AG09309 (cell line): Measurements from ENCODE around the gene ZNF737.
A peak's percentile ranks its signal among the peaks of the same experiment; 100 is the strongest.
"Not testable (repeated sequence)": the region's sequence is repeated elsewhere in the genome, so short reads cannot be mapped to it uniquely, and the experiment has no call there.

Source experiments
- DNase-seq: peaks from one replicate; pipeline ENCODE4 v3.0.0-alpha.2; 2010; ENCODE audit warnings: low read depth
- H3K4me3 ChIP-seq: 2 replicates; pipeline ENCODE4 v1.5.1; 2011; ENCODE audit warnings: mild to moderate bottlenecking, low read depth, low read length, moderate library complexity; ENCODE audit not compliant: control insufficient read depth
- CTCF ChIP-seq: IDR thresholded peaks from 2 replicates; pipeline ENCODE4 v1.5.1; 2011; ENCODE audit warnings: mild to moderate bottlenecking, low read depth, low read length, inconsistent platforms; ENCODE audit not compliant: insufficient read depth, control insufficient read depth; ENCODE audit errors: missing control alignments

Gene ZNF737

GRCh38 chr19:20565321-20566018 is at the start of gene ZNF737:
Gene ZNF737, minus strand, starts transcription at chr19:20565781. Its CDS starts 141 bp downstream, at chr19:20565640.
- peak; percentile 47 for TF ChIP-seq CTCF
- peak within 1 kb of the TSS; percentile 55 for H3K4me3 ChIP-seq
- DNase-seq, result peak; percentile 83

GRCh38 chr19:20614971-20615370 is 49.4 kb upstream of the ZNF737 start:
- H3K4me3 ChIP-seq, DNase-seq: not testable (repeated sequence)

- TF ChIP-seq CTCF, result no peak
- no peak for DNase-seq
- peak overlapping the region; percentile 26 for H3K4me3 ChIP-seq
These were observed 47.2 kb upstream of the ZNF737 start for GRCh38 chr19:20612711-20613316.

- no peak for TF ChIP-seq CTCF
- no peak for DNase-seq
- H3K4me3 ChIP-seq, result no peak overlapping the region
These were observed 46.3 kb upstream of the ZNF737 start for GRCh38 chr19:20611866-20612265.

- no peak overlapping the region for H3K4me3 ChIP-seq
- TF ChIP-seq CTCF, result no peak
- DNase-seq, result no peak
These were observed 42.4 kb upstream of the ZNF737 start for GRCh38 chr19:20607943-20608342.

GRCh38 chr19:20558571-20558970 is 7.0 kb downstream of the ZNF737 start:
- DNase-seq, result no peak
- H3K4me3 ChIP-seq, result no peak overlapping the region
- no peak for TF ChIP-seq CTCF

- no peak for TF ChIP-seq CTCF
- no peak for DNase-seq
- H3K4me3 ChIP-seq, result no peak overlapping the region
These were observed 7.6 kb downstream of the ZNF737 start for GRCh38 chr19:20558011-20558410.

- not testable (repeated sequence) for H3K4me3 ChIP-seq, DNase-seq
These were observed 20.8 kb downstream of the ZNF737 start for GRCh38 chr19:20544667-20545333.

GRCh38 chr19:20530303-20530702 is 35.3 kb downstream of the ZNF737 start:
- DNase-seq, H3K4me3 ChIP-seq: not testable (repeated sequence)
